OCI-LY1 (cell line): Measurements from ENCODE around the gene AKAP11.

ENCODE experiments used
- H2AFZ ChIP-seq: fragments of 200-600 bp; sonication (generic), shearing (Covaris generic); 2 replicates; pipeline ENCODE4 v1.6.0; 2014; ENCODE audit warnings: antibody characterized with exemption, mild to moderate bottlenecking, low read length
- H3F3A ChIP-seq: fragments of 200-600 bp; sonication (generic), shearing (Covaris generic); 2 replicates; pipeline ENCODE4 v1.6.0; 2014; ENCODE audit warnings: mild to moderate bottlenecking, antibody characterized with exemption, low read length, moderate library complexity; ENCODE audit not compliant: insufficient read depth
- H3K27ac ChIP-seq: fragments of 200-600 bp; sonication (generic); 2 replicates; pipeline ENCODE4 v1.5.1; 2014; ENCODE audit warnings: low read length, mixed run types, mild to moderate bottlenecking, low read depth; ENCODE audit not compliant: poor library complexity, severe bottlenecking
- H3K27me3 ChIP-seq: fragments of 200-600 bp; sonication (generic); 2 replicates; pipeline ENCODE4 v1.6.0; 2014; ENCODE audit warnings: antibody characterized with exemption, mild to moderate bottlenecking, low read length, moderate library complexity; ENCODE audit not compliant: insufficient read depth
- H3K36me3 ChIP-seq: fragments of 200-600 bp; sonication (generic); 2 replicates; pipeline ENCODE4 v1.6.1; 2014; ENCODE audit warnings: mild to moderate bottlenecking, antibody characterized with exemption, low read length, moderate library complexity, mixed read lengths; ENCODE audit not compliant: insufficient read depth
- H3K4me1 ChIP-seq: fragments of 200-600 bp; sonication (generic); 2 replicates; pipeline ENCODE4 v1.5.1; 2014; ENCODE audit warnings: mild to moderate bottlenecking, low read length, moderate library complexity; ENCODE audit not compliant: insufficient read depth, severe bottlenecking
- H3K4me2 ChIP-seq: fragments of 200-600 bp; sonication (generic), shearing (Covaris generic); 2 replicates; pipeline ENCODE4 v1.6.1; 2014; ENCODE audit warnings: low read length
- H3K4me3 ChIP-seq: fragments of 200-600 bp; sonication (generic); 2 replicates; pipeline ENCODE4 v1.5.1; 2014; ENCODE audit warnings: low read length, low read depth, mild to moderate bottlenecking, mixed read lengths; ENCODE audit not compliant: poor library complexity, severe bottlenecking
- H3K79me2 ChIP-seq: fragments of 200-600 bp; shearing (Covaris generic); 2 replicates; pipeline ENCODE4 v1.6.1; 2016; ENCODE audit warnings: mixed run types, low read length, mixed read lengths; ENCODE audit not compliant: insufficient read depth
- H3K9ac ChIP-seq: fragments of 200-600 bp; sonication (generic), shearing (Covaris generic); 2 replicates; pipeline ENCODE4 v1.6.1; 2014; ENCODE audit warnings: mild to moderate bottlenecking, low read length, mixed read lengths
- H3K9me2 ChIP-seq: fragments of 200-600 bp; sonication (generic), shearing (Covaris generic); 2 replicates; pipeline ENCODE4 v1.6.1; 2014; ENCODE audit warnings: low read depth, mild to moderate bottlenecking, low read length, mixed read lengths
- H3K9me3 ChIP-seq: fragments of 200-600 bp; shearing (Covaris generic); 2 replicates; pipeline ENCODE4 v1.6.1; 2014; ENCODE audit warnings: low read length, mixed read lengths
- H4K20me1 ChIP-seq: fragments of 200-600 bp; sonication (generic), shearing (Covaris generic); 2 replicates; pipeline ENCODE4 v1.6.0; 2016; ENCODE audit warnings: mild to moderate bottlenecking, low read length; ENCODE audit not compliant: insufficient read depth
- CTCF ChIP-seq: fragments of 200-600 bp; sonication (generic), shearing (Covaris generic); IDR thresholded peaks from 2 replicates; pipeline ENCODE4 v1.5.1; 2017; ENCODE audit warnings: mild to moderate bottlenecking, antibody characterized with exemption, low read length, moderate library complexity, mixed read lengths
- EZH2 ChIP-seq: fragments of 200-600 bp; sonication (generic), shearing (Covaris generic); IDR thresholded peaks from 2 replicates; pipeline ENCODE4 v1.8.0; 2017; ENCODE audit warnings: borderline replicate concordance, mixed run types, mild to moderate bottlenecking, antibody characterized with exemption, low read length, moderate library complexity, mixed read lengths

Gene AKAP11

GRCh38 chr13:42228527-42228926 lies 43.4 kb upstream of the AKAP11 start:
- H3K9ac ChIP-seq, result no peak overlapping the region
- H3F3A ChIP-seq, result no peaks in the 10 kb centered on the region
- no peaks in the 10 kb centered on the region for H3K36me3 ChIP-seq
- no peaks in the 10 kb centered on the region for H3K4me1 ChIP-seq
- no peaks in the 10 kb centered on the region for H3K9me2 ChIP-seq
- TF ChIP-seq EZH2, result no peak
- TF ChIP-seq CTCF, result no peak
- H3K4me3 ChIP-seq, result no peak overlapping the region
- no peaks in the 10 kb centered on the region for H3K79me2 ChIP-seq
- no peaks in the 10 kb centered on the region for H3K9me3 ChIP-seq
- no peaks in the 10 kb centered on the region for H3K27me3 ChIP-seq
- H3K27ac ChIP-seq, result no peak overlapping the region
- H2AFZ ChIP-seq, result no peak overlapping the region
- H3K4me2 ChIP-seq, result no peak overlapping the region
- H4K20me1 ChIP-seq, result no peaks in the 10 kb centered on the region

DNA sequence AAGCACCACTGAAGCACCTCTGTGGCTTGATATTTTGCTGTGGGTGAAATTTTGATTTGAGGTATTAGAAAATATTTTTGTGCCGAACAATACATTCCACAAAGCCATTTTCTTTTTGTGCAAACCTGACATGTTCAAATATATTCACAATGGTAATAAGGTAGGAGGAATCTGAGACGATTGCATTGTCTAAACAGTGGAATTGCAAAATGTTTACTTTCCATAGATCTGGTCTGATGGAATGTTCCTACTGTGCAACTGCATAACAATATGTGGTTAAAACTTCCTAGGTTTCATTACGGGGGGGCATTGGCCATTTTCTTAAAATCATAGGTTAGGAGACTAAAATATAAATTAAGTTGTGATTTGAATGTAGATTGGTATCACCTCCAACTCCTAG lies 42.7 kb upstream of the AKAP11 start:
- H3K9me2 ChIP-seq, result no peaks in the 10 kb centered on the region
- H3K4me3 ChIP-seq, result no peak overlapping the region
- no peak for TF ChIP-seq CTCF
- TF ChIP-seq EZH2, result no peak
- no peaks in the 10 kb centered on the region for H4K20me1 ChIP-seq
- no peaks in the 10 kb centered on the region for H3K27me3 ChIP-seq
- H2AFZ ChIP-seq, result no peak overlapping the region
- no peaks in the 10 kb centered on the region for H3K9me3 ChIP-seq
- no peak overlapping the region for H3K4me2 ChIP-seq
- H3K36me3 ChIP-seq, result no peaks in the 10 kb centered on the region
- H3F3A ChIP-seq, result no peaks in the 10 kb centered on the region
- H3K79me2 ChIP-seq, result no peaks in the 10 kb centered on the region
- no peak overlapping the region for H3K27ac ChIP-seq
- no peaks in the 10 kb centered on the region for H3K4me1 ChIP-seq
- no peak overlapping the region for H3K9ac ChIP-seq

DNA sequence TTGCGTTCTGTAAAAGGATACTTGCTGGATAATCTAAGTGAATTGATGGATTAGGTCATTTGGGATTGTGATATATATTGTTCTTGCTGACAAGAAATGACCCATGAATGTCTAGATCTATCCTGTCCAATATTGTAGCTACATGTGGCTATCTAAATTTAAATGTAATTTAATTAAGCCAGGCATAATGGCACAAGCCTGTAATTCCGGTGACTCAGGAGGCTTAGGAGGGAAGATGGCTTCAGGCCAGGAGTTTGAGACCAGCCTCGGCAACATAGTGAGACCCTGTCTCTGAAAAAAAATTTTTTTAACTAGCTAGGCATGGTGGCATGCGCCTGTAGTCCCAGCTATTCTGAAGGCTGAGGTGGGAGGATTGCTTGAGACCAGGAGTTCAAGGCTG lies 39.3 kb upstream of the AKAP11 start:
- Histone ChIP-seq H3K4me2 (no peak overlapping the region), H3K79me2 (no peaks in the 10 kb centered on the region), H3K27me3 (no peaks in the 10 kb centered on the region), H3K9me3 (no peaks in the 10 kb centered on the region), H3K36me3 (no peaks in the 10 kb centered on the region), H3K27ac (no peak overlapping the region), H3K4me1 (no peaks in the 10 kb centered on the region), H3K9me2 (no peaks in the 10 kb centered on the region), H2AFZ (no peak overlapping the region), H3F3A (no peaks in the 10 kb centered on the region), H3K9ac (no peak overlapping the region), H4K20me1 (no peaks in the 10 kb centered on the region), H3K4me3 (no peak overlapping the region)
- no peak for TF ChIP-seq EZH2
- no peak for TF ChIP-seq CTCF
